ENCODE data around the gene GPX8. TPM values are rescaled to one million over a fixed set of nuclear protein-coding genes. Genes with fewer than 3 reads are reported as not detected.

Gene GPX8, protein sequence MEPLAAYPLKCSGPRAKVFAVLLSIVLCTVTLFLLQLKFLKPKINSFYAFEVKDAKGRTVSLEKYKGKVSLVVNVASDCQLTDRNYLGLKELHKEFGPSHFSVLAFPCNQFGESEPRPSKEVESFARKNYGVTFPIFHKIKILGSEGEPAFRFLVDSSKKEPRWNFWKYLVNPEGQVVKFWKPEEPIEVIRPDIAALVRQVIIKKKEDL
- not detected in 2 replicates for total RNA-seq (2013; cell fraction: nucleolus; rRNA removed)
- total RNA-seq (2014; rRNA removed) (not detected in 2 replicates), total RNA-seq (2014; rRNA removed; fragmentation: Illumina TruSeq; extraction: Trizol) (not detected in 2 replicates), total RNA-seq (2021) (not detected in 2 replicates), polyA plus RNA-seq (2011; rRNA removed) (not detected in 2 replicates), polyA plus RNA-seq (2014; fragmentation: Illumina TruSeq; extraction: Trizol) (not detected in 2 replicates), polyA plus RNA-seq (2014; fragmentation: Nextera tagmentation; extraction: Ambion mirVana) (not detected), polyA plus RNA-seq (2014; rRNA removed) (not detected in 2 replicates), polyA plus RNA-seq (2016; fragmentation: Nextera tagmentation; extraction: Ambion mirVana) (under 1 TPM in 1 of 2 experiments, not detected in 1; 0.11 TPM), polyA minus RNA-seq (2011; rRNA and poly(A)+ RNA removed) (not detected in 2 replicates), Bru-seq, nascent RNA (not detected), BruChase-seq, experiment 1, labeled RNA remaining after a 6-hour chase (not detected), BruChase-seq, experiment 2, labeled RNA remaining after a 2-hour chase (not detected)
- not detected for polyA plus RNA-seq (2011; ENCODE audit: low read depth)
- not detected in 2 replicates for polyA plus RNA-seq (2011; cell fraction: cytosol; rRNA removed)
- not detected in 2 replicates for polyA plus RNA-seq (2011; cell fraction: nucleus; rRNA removed)
- polyA plus RNA-seq (2012) = not detected in 2 replicates
- polyA minus RNA-seq (2011; cell fraction: cytosol; rRNA and poly(A)+ RNA removed) = 0.21 TPM in 1 of 2 replicates, not detected in the other
- not detected in 2 replicates for polyA minus RNA-seq (2011; cell fraction: nucleus; rRNA and poly(A)+ RNA removed)
- long read RNA-seq, experiment 1 = 0 reads
- long read RNA-seq, experiment 2 = 0 reads

GRCh38 chr5:55159763-55160492 is at the start of gene GPX8:
Gene GPX8, plus strand, starts transcription at chr5:55160171. Its CDS starts 22 bp downstream, at chr5:55160193.
- ChIA-PET POLR2A (no interaction called here), SMC1A (ENCODE audit: uncharacterized antibody, unreplicated experiment) (interaction anchor here (1.1 to 1.7 kb wide), 3 partner anchors 8 to 216 kb away, joined by 4 to 7 read pairs (median 5); no protein-coding TSS in a partner anchor), RAD21 (ENCODE audit: unreplicated experiment) (interaction anchor here (0.9 to 1.5 kb wide), 2 partner anchors 252 to 253 kb away, joined by 3 to 9 read pairs; no protein-coding TSS in a partner anchor), CTCF (interaction anchor here (0.6 to 2.7 kb wide), 7 partner anchors 8 to 1649 kb away, joined by 3 to 18 read pairs (median 4); partner anchors contain the start of gene CDC20B)
- H3K9me3 ChIP-seq (replicated peaks; ENCODE audit: control insufficient read depth, insufficient read depth, low read length) = no peaks in the 10 kb centered on the region
- H3K27me3 ChIP-seq (replicated peaks in 1 of 2; ENCODE audit: control insufficient read depth in 2 of 2, insufficient read depth in 2 of 2, low read length in 1 of 2) = peaks cover 0 to 3% of the 10 kb centered on the region in 2 experiments; a peak in 1 of 4 replicates
- TF ChIP-seq RAD21 (IDR thresholded peaks at IDR 0.05; ENCODE audit: insufficient read depth, low read depth, low read length) = peak; percentile 40
- TF ChIP-seq HCFC1 (IDR thresholded peaks at IDR 0.05; ENCODE audit: low read length) = no peak
- TF ChIP-seq CTCF (IDR thresholded peaks at IDR 0.05 in 2 of 3, conservative IDR thresholded peaks at IDR 0.05 in 1 of 3; ENCODE audit: control insufficient read depth in 2 of 3, extremely low read depth in 1 of 3, insufficient read depth in 1 of 3, low read depth in 3 of 3, low read length in 3 of 3) = peak; percentile 6 to 42 (median 18); a peak in 2 of 6 replicates
- TF ChIP-seq RFX5 (IDR thresholded peaks at IDR 0.05; ENCODE audit: low read depth, low read length) = no peak
- TF ChIP-seq TCF12 (IDR thresholded peaks at IDR 0.05; ENCODE audit: low read depth, low read length) = no peak
- TF ChIP-seq RBBP5 (conservative IDR thresholded peaks at IDR 0.05) = no peak
- no peak for TF ChIP-seq SREBF2 (IDR thresholded peaks at IDR 0.05; ENCODE audit: low read length)
- DNase-seq (ENCODE audit: low read depth, low spot score) (no peak), ATAC-seq (peak; percentile 55; the same call in 2 of the 3 replicates), FAIRE-seq (no peak)
- H3K9ac ChIP-seq (ENCODE audit: control insufficient read depth, insufficient read depth, low read length) = no peak within 1 kb of the TSS
- H3K27ac ChIP-seq (ENCODE audit: control insufficient read depth, insufficient read depth) = no peak within 1 kb of the TSS
- H3K4me1 ChIP-seq (ENCODE audit: control insufficient read depth, insufficient read depth, low read length) = no peaks in the 10 kb centered on the region
- 17% methylated on average over 10 of the region's 10 CpGs for WGBS (ENCODE audit: insufficient coverage, insufficient replicate concordance, low lambda C conversion rate, missing lambda C conversion rate)
- H4K20me1 ChIP-seq (ENCODE audit: control insufficient read depth, insufficient read depth) = no peaks in the 10 kb centered on the region
- intact Hi-C loops (cut with micrococcal nuclease; ENCODE audit: unreplicated experiment) (no loop called here), in situ Hi-C loops (cut with MboI) (no loop called here)
- no peaks in the 10 kb centered on the region for H3K79me2 ChIP-seq (ENCODE audit: control insufficient read depth, insufficient read depth, low read length)
- H3K36me3 ChIP-seq (ENCODE audit: control insufficient read depth in 2 of 2, insufficient read depth in 2 of 2, low read length in 1 of 2) = no peaks in the 10 kb centered on the region
- H3K4me3 ChIP-seq = no peak within 1 kb of the TSS
- no peak within 1 kb of the TSS for H2AFZ ChIP-seq (ENCODE audit: control insufficient read depth, low read depth, low read length)
- no peak within 1 kb of the TSS for H3K4me2 ChIP-seq (ENCODE audit: control insufficient read depth, insufficient read depth)
- no TSS peak for BruUV-seq (replicated peaks)

All from GM12878 (cell line).